ENCODE measurements around the gene MIEF2.
"Not testable (repeated sequence)": the region's sequence is repeated elsewhere in the genome, so short reads cannot be mapped to it uniquely, and the experiment has no call there.

MIEF2 gene

GRCh38 chr17:18257268-18257981 lies 3.0 kb upstream of the MIEF2 start:
- peak; percentile 9 for DNase-seq

GRCh38 chr17:18257982-18258355 lies 2.5 kb upstream of the MIEF2 start:
- peak; percentile 28 for DNase-seq

DNA sequence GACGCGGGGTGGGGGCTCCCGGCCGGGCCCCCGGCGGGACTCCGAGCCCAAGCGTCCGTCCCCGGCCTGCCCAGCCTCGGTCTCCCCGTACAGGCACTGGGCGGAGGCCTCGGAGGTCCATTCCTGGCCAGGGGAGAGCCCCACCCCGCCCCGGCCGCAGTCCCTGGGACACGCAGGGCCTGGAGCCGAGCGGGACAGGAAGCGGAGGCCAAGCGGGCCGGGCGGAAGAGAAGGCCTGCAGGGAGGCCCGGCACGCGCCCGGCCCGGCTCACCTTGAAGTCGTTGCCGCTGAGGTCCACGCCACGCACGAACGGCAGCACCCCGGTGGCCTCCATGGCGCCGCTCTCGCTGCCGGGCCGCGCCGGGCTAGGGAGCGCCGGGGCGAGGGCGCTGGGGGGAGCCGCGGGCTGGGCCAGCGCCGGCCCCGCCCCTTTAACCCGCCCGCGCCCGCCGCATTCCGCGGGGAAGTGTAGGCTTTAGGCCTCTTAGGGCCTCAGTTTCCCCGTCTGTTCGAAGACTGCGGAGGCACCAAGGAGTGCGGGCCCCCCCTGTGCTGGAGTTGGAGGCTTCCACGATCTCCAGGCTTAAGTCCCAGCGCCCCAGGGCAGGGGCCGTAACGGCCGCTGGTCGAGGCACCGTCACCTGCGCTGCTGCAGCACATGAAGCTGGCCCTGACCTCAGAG lies 2.0 kb upstream of the MIEF2 start, which contains the start of gene FLII:
FLII (minus strand) TSS at position 383 of the 683 bp plus-strand sequence; CDS start at position 335, 48 bp downstream.
- peak; percentile 46 for DNase-seq

GRCh38 chr17:18259621-18260331 lies 686 bp upstream of the MIEF2 start:
- DNase-seq: no peak

DNA sequence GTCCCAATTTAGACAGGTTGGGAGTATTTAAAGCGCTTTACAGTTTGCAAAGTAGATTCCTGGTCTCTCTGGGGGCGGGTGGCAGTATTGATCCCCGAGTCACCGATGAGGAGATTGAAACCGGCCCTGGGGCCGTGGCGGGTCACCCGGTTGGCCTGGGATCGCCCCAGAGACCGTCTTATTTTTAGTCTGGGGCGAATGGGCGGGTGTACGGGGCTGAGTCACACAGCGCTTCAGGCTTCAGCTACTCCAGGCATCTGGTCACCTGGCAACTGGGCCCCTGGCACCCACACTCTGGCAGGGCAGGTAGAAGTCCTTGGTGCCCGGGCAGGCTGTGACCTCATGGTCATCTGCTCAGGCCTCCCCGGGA lies 669 bp downstream of the MIEF2 start:
- no peak for DNase-seq

DNA sequence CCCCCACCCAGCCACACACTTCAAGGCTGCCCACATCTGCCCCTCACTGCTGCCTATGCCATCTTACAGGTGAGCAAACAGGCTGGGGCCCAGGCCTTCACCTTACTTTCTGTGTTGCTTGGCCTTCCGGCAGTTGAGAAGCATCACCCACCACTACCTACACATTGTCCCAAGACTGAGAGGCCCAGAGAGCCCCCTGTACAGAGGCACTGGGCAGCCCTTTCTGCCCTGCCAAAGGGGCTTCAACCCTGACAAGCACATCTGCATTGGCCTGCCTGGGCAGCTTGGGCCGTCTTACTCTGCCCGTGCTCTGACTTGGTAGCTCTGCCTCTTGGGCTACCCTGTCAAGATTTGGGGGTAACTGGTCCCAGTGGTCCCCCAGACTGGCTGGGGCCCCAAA lies 1.2 kb downstream of the MIEF2 start:
- no peak for DNase-seq

- no peak for DNase-seq
These were observed 1.6 kb downstream of the MIEF2 start for GRCh38 chr17:18262111-18262510.

DNA sequence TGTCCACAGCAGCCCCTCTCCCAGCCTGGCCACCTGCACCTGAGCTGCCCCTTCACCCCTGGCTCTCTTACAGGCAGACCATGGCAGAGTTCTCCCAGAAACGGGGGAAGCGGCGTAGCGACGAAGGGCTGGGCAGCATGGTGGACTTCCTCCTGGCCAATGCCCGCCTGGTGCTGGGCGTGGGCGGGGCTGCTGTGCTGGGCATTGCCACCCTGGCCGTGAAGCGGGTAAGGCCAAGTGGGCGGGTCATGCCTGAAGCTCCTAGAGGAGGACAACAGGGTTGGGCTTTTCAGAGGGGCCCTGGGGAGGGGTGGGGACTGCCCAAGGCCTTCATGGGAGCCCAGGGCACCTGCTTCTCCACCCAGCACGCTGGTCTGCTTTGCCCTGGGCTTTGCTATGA lies 2.2 kb downstream of the MIEF2 start:
- no peak for DNase-seq

GRCh38 chr17:18263885-18264682 lies 3.6 kb downstream of the MIEF2 start:
- no peak for DNase-seq

DNA sequence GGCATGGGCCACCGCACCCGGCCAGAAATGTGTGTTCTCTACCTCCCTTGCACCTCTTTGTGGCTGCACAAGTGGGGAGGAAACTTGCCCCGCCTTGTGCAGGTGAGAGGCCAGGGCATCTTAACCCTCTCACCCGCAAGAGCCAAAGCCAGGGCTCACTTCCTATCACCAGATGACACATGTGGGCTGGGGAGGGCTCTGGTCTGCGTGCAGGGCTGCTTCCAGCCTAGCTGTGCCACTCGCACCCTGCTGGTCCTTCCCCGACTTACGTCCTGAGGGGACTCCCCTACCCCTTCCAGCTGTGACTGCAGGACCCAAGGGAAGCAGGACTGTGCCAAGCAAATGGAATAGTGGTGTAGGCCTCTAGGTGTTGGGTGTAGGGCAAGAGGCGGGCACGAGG lies 6.9 kb downstream of the MIEF2 start:
- DNase-seq: no peak

- no peak for DNase-seq
These were observed 7.7 kb downstream of the MIEF2 start for GRCh38 chr17:18267927-18268711.

GRCh38 chr17:18270046-18270931 lies 9.8 kb downstream of the MIEF2 start:
- no peak for DNase-seq

- no peak for DNase-seq
These were observed 16.6 kb downstream of the MIEF2 start for GRCh38 chr17:18277076-18277475.

GRCh38 chr17:18278867-18279266 lies 18.4 kb downstream of the MIEF2 start:
- no peak for DNase-seq

- no peak for DNase-seq
These were observed 19.8 kb downstream of the MIEF2 start for GRCh38 chr17:18280249-18280648.

DNA sequence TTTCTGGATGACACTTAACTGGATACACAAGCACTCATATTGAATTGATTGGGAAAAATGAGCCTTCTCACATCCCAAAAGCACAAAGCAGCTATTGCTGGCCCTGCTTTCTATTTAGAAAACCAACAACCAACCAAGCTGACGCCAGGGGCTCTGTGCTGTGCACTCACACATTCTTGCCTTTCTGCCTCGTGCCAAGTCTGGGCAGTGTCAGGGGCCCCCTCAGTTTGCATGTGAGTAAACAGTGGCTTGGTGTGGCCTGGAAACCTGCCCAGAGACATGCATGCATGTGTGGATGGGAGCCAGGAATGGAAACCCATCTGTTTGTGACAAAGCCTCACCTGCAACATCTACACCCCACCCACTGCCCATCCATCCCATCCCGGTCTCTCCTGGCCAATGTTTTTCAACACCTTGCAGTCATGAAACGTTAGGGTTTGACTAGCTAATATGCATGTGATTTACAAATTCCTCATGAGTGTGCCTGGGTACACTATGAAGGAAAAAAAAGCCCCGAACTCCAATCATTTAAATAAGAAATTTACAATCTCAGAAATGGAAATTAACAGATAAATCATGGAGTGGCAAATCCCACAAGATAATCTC lies 20.4 kb downstream of the MIEF2 start:
- DNase-seq: no peak

GRCh38 chr17:18281788-18282187 lies 21.3 kb downstream of the MIEF2 start:
- DNase-seq: no peak

GRCh38 chr17:18285296-18285695 lies 24.8 kb downstream of the MIEF2 start:
- no peak for DNase-seq

DNA sequence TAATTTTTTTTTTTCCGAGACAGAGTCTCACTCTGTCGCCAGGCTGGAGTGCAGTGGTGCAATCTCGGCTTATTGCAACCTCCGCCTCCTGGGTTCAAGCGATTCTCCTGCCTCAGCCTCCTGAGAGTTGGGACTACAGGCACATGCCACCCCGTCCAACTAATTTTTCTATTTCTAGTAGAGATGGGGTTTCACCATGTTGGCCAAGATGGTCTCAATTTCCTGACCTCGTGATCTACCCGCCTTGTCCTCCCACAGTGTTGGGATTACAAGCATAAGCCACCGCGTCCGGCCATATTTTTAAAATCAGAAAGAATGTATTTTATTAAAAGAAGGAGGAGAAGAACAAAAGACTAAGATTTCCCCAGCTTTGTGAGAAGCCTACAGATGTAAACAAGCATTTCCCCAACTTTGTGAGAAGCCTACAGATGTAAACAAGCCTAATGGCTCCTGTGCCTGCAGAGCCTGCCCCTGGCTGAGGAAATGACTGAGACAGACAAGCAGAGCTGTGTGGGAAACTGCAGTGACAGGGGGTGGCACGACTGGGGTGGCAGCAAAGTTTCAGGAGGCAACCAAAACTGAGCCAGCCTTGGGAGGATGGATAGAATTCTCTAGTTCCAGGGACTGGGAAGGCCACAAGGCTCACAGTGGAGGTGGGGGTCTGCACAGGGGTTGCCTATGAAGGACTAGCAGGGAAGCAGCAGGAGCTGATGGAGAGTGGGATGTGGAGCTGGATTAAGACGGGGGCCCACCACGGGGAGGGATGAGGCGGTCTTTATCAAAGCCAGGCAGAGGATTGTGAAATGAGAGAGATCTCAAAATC lies 31.5 kb downstream of the MIEF2 start:
- no peak for DNase-seq

- DNase-seq: not testable (repeated sequence)
These were observed 37.6 kb downstream of the MIEF2 start for GRCh38 chr17:18298061-18298460.
